Ovary (tissue), 3 donors: Measurements from ENCODE around the gene PTPN14.

Experiments used
- EP300 ChIP-seq: sonication (generic); formaldehyde crosslinking; IDR thresholded peaks from one replicate; pipeline ENCODE4 v1.6.1; 2017; ENCODE audit warnings: antibody characterized with exemption
- POLR2A ChIP-seq: fragments of 450-650 bp; IDR thresholded peaks from one replicate; pipeline ENCODE4 v1.6.1; 2017; ENCODE audit warnings: antibody characterized with exemption, mild to moderate bottlenecking, moderate library complexity
- TF ChIP-seq, protein P1 (sequence below), 3 donors: fragments of 450-650 bp in 2 of 3; fragments of 200-600 bp in 1 of 3; IDR thresholded peaks; one replicate each; pipeline versions ENCODE4 v1.5.1 to v1.8.0; 2016 to 2022; ENCODE audit warnings: antibody characterized with exemption in 3 of 3, mild to moderate bottlenecking in 1 of 3
- donor health status: DM: no; HTN: no; CAD: no.

DNA sequence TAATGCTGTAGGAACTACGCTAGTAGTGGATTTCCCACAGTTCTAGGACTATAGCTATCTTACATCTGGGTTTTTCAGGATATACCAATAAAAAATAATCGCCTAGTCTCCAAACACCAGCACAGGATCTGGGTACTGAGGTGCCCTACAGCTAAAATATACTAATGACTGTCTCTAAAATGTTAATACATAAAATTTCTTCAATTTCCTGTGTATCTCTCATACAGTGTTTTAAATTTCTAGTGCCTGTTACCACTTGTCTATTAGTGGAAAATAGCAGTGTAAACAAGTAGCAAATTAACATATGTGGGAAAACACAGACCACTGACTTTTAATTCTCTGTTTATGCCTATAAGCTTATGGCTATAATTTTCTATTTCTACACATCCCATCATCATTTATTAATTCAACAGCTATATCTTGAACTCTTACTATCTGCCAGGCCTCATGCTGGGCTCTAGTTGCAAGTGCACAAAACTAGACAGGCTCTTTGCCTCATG, 16.1 kb upstream of the PTPN14 start:
- TF ChIP-seq, protein P1, sequence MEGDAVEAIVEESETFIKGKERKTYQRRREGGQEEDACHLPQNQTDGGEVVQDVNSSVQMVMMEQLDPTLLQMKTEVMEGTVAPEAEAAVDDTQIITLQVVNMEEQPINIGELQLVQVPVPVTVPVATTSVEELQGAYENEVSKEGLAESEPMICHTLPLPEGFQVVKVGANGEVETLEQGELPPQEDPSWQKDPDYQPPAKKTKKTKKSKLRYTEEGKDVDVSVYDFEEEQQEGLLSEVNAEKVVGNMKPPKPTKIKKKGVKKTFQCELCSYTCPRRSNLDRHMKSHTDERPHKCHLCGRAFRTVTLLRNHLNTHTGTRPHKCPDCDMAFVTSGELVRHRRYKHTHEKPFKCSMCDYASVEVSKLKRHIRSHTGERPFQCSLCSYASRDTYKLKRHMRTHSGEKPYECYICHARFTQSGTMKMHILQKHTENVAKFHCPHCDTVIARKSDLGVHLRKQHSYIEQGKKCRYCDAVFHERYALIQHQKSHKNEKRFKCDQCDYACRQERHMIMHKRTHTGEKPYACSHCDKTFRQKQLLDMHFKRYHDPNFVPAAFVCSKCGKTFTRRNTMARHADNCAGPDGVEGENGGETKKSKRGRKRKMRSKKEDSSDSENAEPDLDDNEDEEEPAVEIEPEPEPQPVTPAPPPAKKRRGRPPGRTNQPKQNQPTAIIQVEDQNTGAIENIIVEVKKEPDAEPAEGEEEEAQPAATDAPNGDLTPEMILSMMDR (IDR thresholded peaks at IDR 0.05): no peak
- TF ChIP-seq EP300 (no peak), POLR2A (no peak)
